ENCODE data around the gene SPATA6. TPM values are rescaled to one million over a fixed set of nuclear protein-coding genes. Genes with fewer than 3 reads are reported as not detected.

SPATA6 gene
- total and polyA plus RNA-seq, 2 experiments from 2014 or later: 10.6 to 13.3 TPM

DNA sequence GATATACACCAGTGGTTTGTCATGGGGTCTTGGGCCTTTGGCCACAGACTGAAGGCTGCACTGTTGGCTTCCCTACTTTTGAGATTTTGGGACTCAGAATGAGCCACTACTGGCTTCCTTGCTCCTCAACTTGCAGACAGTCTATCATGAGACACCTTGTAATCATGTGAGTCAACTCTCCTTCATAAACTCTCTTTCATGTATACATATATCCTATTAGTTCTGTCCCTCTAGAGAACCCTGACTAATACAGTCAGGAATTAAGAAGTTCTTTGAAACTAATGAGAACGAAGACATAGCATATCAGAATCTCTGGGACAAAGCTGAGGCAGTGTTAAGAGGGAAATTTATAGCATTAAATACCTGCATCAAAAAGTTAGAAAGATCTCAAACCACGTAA lies 138.7 kb downstream of the SPATA6 start:
- Histone ChIP-seq H2AFZ (no peak overlapping the region), H3K79me2 (replicated peaks; ENCODE audit: insufficient read depth) (no peaks in the 10 kb centered on the region), H3K4me1 (ENCODE audit: insufficient read depth) (no peaks in the 10 kb centered on the region), H3K4me2 (no peak overlapping the region), H3K36me3 (ENCODE audit: insufficient read depth) (no peaks in the 10 kb centered on the region), H3K4me3 (no peak overlapping the region), H3K27ac (ENCODE audit: low read depth) (no peak overlapping the region), H3F3A (replicated peaks; ENCODE audit: low read depth) (no peaks in the 10 kb centered on the region), H4K20me1 (replicated peaks; ENCODE audit: insufficient read depth) (no peaks in the 10 kb centered on the region), H3K27me3 (ENCODE audit: insufficient read depth) (no peaks in the 10 kb centered on the region), H3K9me2 (ENCODE audit: insufficient read depth) (peaks cover 8% of the 10 kb centered on the region; the same call in 1 of the 2 replicates)
- Mint-ChIP-seq H3K4me3 (no peak overlapping the region), H3K36me3 (ENCODE audit: low read depth) (peaks cover 30% of the 10 kb centered on the region), H3K27me3 (ENCODE audit: insufficient read depth, low read depth, poor library complexity) (no peaks in the 10 kb centered on the region), H3K4me1 (no peaks in the 10 kb centered on the region), H3K9me3 (peaks cover 22% of the 10 kb centered on the region), H3K27ac (no peak overlapping the region)
- DNase-seq (ENCODE audit: low spot score) (no peak), ATAC-seq (no peak)
- TF ChIP-seq, protein P1, sequence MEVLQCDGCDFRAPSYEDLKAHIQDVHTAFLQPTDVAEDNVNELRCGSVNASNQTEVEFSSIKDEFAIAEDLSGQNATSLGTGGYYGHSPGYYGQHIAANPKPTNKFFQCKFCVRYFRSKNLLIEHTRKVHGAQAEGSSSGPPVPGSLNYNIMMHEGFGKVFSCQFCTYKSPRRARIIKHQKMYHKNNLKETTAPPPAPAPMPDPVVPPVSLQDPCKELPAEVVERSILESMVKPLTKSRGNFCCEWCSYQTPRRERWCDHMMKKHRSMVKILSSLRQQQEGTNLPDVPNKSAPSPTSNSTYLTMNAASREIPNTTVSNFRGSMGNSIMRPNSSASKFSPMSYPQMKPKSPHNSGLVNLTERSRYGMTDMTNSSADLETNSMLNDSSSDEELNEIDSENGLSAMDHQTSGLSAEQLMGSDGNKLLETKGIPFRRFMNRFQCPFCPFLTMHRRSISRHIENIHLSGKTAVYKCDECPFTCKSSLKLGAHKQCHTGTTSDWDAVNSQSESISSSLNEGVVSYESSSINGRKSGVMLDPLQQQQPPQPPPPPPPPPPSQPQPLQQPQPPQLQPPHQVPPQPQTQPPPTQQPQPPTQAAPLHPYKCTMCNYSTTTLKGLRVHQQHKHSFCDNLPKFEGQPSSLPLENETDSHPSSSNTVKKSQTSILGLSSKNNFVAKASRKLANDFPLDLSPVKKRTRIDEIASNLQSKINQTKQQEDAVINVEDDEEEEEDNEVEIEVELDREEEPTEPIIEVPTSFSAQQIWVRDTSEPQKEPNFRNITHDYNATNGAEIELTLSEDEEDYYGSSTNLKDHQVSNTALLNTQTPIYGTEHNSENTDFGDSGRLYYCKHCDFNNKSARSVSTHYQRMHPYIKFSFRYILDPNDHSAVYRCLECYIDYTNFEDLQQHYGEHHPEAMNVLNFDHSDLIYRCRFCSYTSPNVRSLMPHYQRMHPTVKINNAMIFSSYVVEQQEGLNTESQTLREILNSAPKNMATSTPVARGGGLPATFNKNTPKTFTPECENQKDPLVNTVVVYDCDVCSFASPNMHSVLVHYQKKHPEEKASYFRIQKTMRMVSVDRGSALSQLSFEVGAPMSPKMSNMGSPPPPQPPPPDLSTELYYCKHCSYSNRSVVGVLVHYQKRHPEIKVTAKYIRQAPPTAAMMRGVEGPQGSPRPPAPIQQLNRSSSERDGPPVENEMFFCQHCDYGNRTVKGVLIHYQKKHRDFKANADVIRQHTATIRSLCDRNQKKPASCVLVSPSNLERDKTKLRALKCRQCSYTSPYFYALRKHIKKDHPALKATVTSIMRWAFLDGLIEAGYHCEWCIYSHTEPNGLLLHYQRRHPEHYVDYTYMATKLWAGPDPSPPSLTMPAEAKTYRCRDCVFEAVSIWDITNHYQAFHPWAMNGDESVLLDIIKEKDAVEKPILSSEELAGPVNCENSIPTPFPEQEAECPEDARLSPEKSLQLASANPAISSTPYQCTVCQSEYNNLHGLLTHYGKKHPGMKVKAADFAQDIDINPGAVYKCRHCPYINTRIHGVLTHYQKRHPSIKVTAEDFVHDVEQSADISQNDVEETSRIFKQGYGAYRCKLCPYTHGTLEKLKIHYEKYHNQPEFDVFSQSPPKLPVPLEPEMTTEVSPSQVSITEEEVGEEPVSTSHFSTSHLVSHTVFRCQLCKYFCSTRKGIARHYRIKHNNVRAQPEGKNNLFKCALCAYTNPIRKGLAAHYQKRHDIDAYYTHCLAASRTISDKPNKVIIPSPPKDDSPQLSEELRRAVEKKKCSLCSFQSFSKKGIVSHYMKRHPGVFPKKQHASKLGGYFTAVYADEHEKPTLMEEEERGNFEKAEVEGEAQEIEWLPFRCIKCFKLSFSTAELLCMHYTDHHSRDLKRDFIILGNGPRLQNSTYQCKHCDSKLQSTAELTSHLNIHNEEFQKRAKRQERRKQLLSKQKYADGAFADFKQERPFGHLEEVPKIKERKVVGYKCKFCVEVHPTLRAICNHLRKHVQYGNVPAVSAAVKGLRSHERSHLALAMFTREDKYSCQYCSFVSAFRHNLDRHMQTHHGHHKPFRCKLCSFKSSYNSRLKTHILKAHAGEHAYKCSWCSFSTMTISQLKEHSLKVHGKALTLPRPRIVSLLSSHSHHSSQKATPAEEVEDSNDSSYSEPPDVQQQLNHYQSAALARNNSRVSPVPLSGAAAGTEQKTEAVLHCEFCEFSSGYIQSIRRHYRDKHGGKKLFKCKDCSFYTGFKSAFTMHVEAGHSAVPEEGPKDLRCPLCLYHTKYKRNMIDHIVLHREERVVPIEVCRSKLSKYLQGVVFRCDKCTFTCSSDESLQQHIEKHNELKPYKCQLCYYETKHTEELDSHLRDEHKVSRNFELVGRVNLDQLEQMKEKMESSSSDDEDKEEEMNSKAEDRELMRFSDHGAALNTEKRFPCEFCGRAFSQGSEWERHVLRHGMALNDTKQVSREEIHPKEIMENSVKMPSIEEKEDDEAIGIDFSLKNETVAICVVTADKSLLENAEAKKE (CRISPR knock-in tag; IDR thresholded peaks at IDR 0.05): no peak
- TF ChIP-seq, protein P2, sequence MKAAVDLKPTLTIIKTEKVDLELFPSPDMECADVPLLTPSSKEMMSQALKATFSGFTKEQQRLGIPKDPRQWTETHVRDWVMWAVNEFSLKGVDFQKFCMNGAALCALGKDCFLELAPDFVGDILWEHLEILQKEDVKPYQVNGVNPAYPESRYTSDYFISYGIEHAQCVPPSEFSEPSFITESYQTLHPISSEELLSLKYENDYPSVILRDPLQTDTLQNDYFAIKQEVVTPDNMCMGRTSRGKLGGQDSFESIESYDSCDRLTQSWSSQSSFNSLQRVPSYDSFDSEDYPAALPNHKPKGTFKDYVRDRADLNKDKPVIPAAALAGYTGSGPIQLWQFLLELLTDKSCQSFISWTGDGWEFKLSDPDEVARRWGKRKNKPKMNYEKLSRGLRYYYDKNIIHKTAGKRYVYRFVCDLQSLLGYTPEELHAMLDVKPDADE (IDR thresholded peaks at IDR 0.05): no peak
- TF ChIP-seq ZNF331 (CRISPR knock-in tag; IDR thresholded peaks at IDR 0.05; ENCODE audit: low read depth): no peak
- TF ChIP-seq NANOG (IDR thresholded peaks at IDR 0.05; ENCODE audit: borderline replicate concordance): no peak
- no peak for TF ChIP-seq STAT1 (IDR thresholded peaks at IDR 0.05; ENCODE audit: unreplicated experiment)
- no peak for TF ChIP-seq EZH2 (IDR thresholded peaks at IDR 0.05; ENCODE audit: low read depth, unreplicated experiment)
- TF ChIP-seq ZNF114 (CRISPR knock-in tag; IDR thresholded peaks at IDR 0.05): no peak
- TF ChIP-seq, protein P3, sequence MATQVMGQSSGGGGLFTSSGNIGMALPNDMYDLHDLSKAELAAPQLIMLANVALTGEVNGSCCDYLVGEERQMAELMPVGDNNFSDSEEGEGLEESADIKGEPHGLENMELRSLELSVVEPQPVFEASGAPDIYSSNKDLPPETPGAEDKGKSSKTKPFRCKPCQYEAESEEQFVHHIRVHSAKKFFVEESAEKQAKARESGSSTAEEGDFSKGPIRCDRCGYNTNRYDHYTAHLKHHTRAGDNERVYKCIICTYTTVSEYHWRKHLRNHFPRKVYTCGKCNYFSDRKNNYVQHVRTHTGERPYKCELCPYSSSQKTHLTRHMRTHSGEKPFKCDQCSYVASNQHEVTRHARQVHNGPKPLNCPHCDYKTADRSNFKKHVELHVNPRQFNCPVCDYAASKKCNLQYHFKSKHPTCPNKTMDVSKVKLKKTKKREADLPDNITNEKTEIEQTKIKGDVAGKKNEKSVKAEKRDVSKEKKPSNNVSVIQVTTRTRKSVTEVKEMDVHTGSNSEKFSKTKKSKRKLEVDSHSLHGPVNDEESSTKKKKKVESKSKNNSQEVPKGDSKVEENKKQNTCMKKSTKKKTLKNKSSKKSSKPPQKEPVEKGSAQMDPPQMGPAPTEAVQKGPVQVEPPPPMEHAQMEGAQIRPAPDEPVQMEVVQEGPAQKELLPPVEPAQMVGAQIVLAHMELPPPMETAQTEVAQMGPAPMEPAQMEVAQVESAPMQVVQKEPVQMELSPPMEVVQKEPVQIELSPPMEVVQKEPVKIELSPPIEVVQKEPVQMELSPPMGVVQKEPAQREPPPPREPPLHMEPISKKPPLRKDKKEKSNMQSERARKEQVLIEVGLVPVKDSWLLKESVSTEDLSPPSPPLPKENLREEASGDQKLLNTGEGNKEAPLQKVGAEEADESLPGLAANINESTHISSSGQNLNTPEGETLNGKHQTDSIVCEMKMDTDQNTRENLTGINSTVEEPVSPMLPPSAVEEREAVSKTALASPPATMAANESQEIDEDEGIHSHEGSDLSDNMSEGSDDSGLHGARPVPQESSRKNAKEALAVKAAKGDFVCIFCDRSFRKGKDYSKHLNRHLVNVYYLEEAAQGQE (IDR thresholded peaks at IDR 0.05; ENCODE audit: unreplicated experiment): no peak
- no peak for TF ChIP-seq POLR2AphosphoS5 (IDR thresholded peaks at IDR 0.05; ENCODE audit: low read depth)
- TF ChIP-seq EZH2phosphoT487 (IDR thresholded peaks at IDR 0.05; ENCODE audit: unreplicated experiment): no peak
- TF ChIP-seq CREB1 (CRISPR knock-in tag; IDR thresholded peaks at IDR 0.05; ENCODE audit: low read depth): no peak
- TF ChIP-seq JUNB (IDR thresholded peaks at IDR 0.05; ENCODE audit: unreplicated experiment): no peak
- TF ChIP-seq, protein P4, sequence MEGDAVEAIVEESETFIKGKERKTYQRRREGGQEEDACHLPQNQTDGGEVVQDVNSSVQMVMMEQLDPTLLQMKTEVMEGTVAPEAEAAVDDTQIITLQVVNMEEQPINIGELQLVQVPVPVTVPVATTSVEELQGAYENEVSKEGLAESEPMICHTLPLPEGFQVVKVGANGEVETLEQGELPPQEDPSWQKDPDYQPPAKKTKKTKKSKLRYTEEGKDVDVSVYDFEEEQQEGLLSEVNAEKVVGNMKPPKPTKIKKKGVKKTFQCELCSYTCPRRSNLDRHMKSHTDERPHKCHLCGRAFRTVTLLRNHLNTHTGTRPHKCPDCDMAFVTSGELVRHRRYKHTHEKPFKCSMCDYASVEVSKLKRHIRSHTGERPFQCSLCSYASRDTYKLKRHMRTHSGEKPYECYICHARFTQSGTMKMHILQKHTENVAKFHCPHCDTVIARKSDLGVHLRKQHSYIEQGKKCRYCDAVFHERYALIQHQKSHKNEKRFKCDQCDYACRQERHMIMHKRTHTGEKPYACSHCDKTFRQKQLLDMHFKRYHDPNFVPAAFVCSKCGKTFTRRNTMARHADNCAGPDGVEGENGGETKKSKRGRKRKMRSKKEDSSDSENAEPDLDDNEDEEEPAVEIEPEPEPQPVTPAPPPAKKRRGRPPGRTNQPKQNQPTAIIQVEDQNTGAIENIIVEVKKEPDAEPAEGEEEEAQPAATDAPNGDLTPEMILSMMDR (conservative IDR thresholded peaks at IDR 0.05; ENCODE audit: low read depth in 2 of 2): no peak
